ENCODE data around the gene BIN1.

Gene BIN1

GRCh38 chr2:127102521-127103242 is 4.3 kb downstream of the BIN1 start:
- DNase-seq: no peak

GRCh38 chr2:127101756-127102477 is 5.0 kb downstream of the BIN1 start:
- DNase-seq: no peak

- no peak for DNase-seq
These were observed 5.8 kb downstream of the BIN1 start for GRCh38 chr2:127101048-127101611.

GRCh38 chr2:127100251-127101047 is 6.5 kb downstream of the BIN1 start:
- DNase-seq: no peak

GRCh38 chr2:127098711-127099110 is 8.2 kb downstream of the BIN1 start:
- DNase-seq: no peak

- DNase-seq: no peak
These were observed 8.9 kb downstream of the BIN1 start for GRCh38 chr2:127097841-127098651.

GRCh38 chr2:127097471-127097765 is 9.5 kb downstream of the BIN1 start:
- no peak for DNase-seq

GRCh38 chr2:127096718-127097470 is 10.1 kb downstream of the BIN1 start:
- no peak for DNase-seq

- DNase-seq: no peak
These were observed 10.7 kb downstream of the BIN1 start for GRCh38 chr2:127096280-127096679.

GRCh38 chr2:127095784-127096183 is 11.2 kb downstream of the BIN1 start:
- DNase-seq: no peak

- no peak for DNase-seq
These were observed 11.7 kb downstream of the BIN1 start for GRCh38 chr2:127095367-127095641.

- DNase-seq: no peak
These were observed 12.2 kb downstream of the BIN1 start for GRCh38 chr2:127094509-127095366.

GRCh38 chr2:127093648-127094210 is 13.2 kb downstream of the BIN1 start:
- DNase-seq: no peak

- no peak for DNase-seq
These were observed 13.9 kb downstream of the BIN1 start for GRCh38 chr2:127092901-127093516.

GRCh38 chr2:127092306-127092705 is 14.6 kb downstream of the BIN1 start:
- DNase-seq: no peak

- DNase-seq: no peak
These were observed 15.1 kb downstream of the BIN1 start for GRCh38 chr2:127091886-127092285.

GRCh38 chr2:127091148-127091547 is 15.8 kb downstream of the BIN1 start:
- DNase-seq: no peak

- DNase-seq: no peak
These were observed 16.5 kb downstream of the BIN1 start for GRCh38 chr2:127090281-127091120.

GRCh38 chr2:127089478-127090235 is 17.3 kb downstream of the BIN1 start:
- no peak for DNase-seq
